H9 (cell line): ENCODE data around the gene DENND1A. TPM values are rescaled to one million over a fixed set of nuclear protein-coding genes. Genes with fewer than 3 reads are reported as not detected.
A peak's percentile ranks its signal among the peaks of the same experiment; 100 is the strongest.

Experiments used
- DNase-seq: peaks from one replicate; pipeline ENCODE4 v3.0.0-alpha.2; 2017
- H2AFZ ChIP-seq: one replicate; pipeline ENCODE4 v1.6.1; 2013; ENCODE audit warnings: mild to moderate bottlenecking, low read length, control low read depth, moderate library complexity
- H2AK5ac ChIP-seq: 2 replicates; pipeline ENCODE4 v1.6.1; 2013; ENCODE audit warnings: low read length, control low read depth, mixed read lengths; ENCODE audit not compliant: insufficient read length
- H2BK120ac ChIP-seq: one replicate; pipeline ENCODE4 v1.6.1; 2013; ENCODE audit warnings: low read depth, mild to moderate bottlenecking, low read length, control low read depth, inconsistent platforms; ENCODE audit not compliant: poor library complexity, severe bottlenecking
- H2BK12ac ChIP-seq: 2 replicates; pipeline ENCODE4 v1.6.1; 2013; ENCODE audit warnings: low read length, control low read depth, mixed read lengths, low read depth; ENCODE audit not compliant: insufficient read length
- H2BK15ac ChIP-seq: 2 replicates; pipeline ENCODE4 v1.6.1; 2013; ENCODE audit warnings: low read depth, low read length, control low read depth
- H2BK20ac ChIP-seq: one replicate; pipeline ENCODE4 v1.6.1; 2013; ENCODE audit warnings: low read depth, mild to moderate bottlenecking, low read length, control low read depth, inconsistent platforms; ENCODE audit not compliant: poor library complexity, severe bottlenecking
- H2BK5ac ChIP-seq: 2 replicates; pipeline ENCODE4 v1.6.1; 2013; ENCODE audit warnings: low read length, control low read depth, mixed read lengths; ENCODE audit not compliant: insufficient read length
- H3K14ac ChIP-seq: 2 replicates; pipeline ENCODE4 v1.6.1; 2013; ENCODE audit warnings: low read length, control low read depth; ENCODE audit not compliant: insufficient read depth
- H3K18ac ChIP-seq: 2 replicates; pipeline ENCODE4 v1.6.1; 2013; ENCODE audit warnings: low read depth, mild to moderate bottlenecking, mixed read lengths, low read length, control low read depth; ENCODE audit not compliant: insufficient read length
- H3K23ac ChIP-seq: 2 replicates; pipeline ENCODE4 v1.6.1; 2013; ENCODE audit warnings: low read length, control low read depth, mixed read lengths, low read depth; ENCODE audit not compliant: insufficient read length
- H3K23me2 ChIP-seq: 2 replicates; pipeline ENCODE4 v1.6.1; 2013; ENCODE audit warnings: low read depth, mild to moderate bottlenecking, mixed read lengths, low read length, control low read depth; ENCODE audit not compliant: insufficient read length, poor library complexity, severe bottlenecking
- H3K27ac ChIP-seq: 2 replicates; pipeline ENCODE4 v1.5.1; 2013; ENCODE audit warnings: low read length, control low read depth, mixed read lengths, low read depth; ENCODE audit not compliant: insufficient read length
- H3K27me3 ChIP-seq: 2 replicates; pipeline ENCODE4 v1.6.1; 2013; ENCODE audit warnings: low read length, control low read depth, inconsistent platforms; ENCODE audit not compliant: insufficient read depth
- H3K4ac ChIP-seq: 2 replicates; pipeline ENCODE4 v1.6.1; 2013; ENCODE audit warnings: low read depth, mild to moderate bottlenecking, control low read depth, inconsistent platforms, low read length, moderate library complexity
- H3K4me1 ChIP-seq: 2 replicates; pipeline ENCODE4 v1.6.1; 2013; ENCODE audit warnings: low read length, control low read depth, inconsistent platforms; ENCODE audit not compliant: insufficient read depth
- H3K4me2 ChIP-seq: 2 replicates; pipeline ENCODE4 v1.6.1; 2013; ENCODE audit warnings: low read length, control low read depth, mixed read lengths; ENCODE audit not compliant: insufficient read length, insufficient read depth
- H3K56ac ChIP-seq: 2 replicates; pipeline ENCODE4 v1.6.1; 2013; ENCODE audit warnings: low read depth, mild to moderate bottlenecking, mixed read lengths, low read length, control low read depth; ENCODE audit not compliant: insufficient read length
- H3K79me1 ChIP-seq: 2 replicates; pipeline ENCODE4 v1.6.1; 2013; ENCODE audit warnings: low read depth, mild to moderate bottlenecking, moderate library complexity, low read length, control low read depth, inconsistent platforms; ENCODE audit not compliant: insufficient read depth, poor library complexity, severe bottlenecking
- H3K79me2 ChIP-seq: 2 replicates; pipeline ENCODE4 v1.6.1; 2013; ENCODE audit warnings: low read length, control low read depth, inconsistent platforms; ENCODE audit not compliant: insufficient read depth
- H3K9ac ChIP-seq: 2 replicates; pipeline ENCODE4 v1.6.1; 2013; ENCODE audit warnings: low read length, control low read depth, mixed read lengths; ENCODE audit not compliant: insufficient read length; ENCODE audit errors: extremely low read depth
- H3K9me3 ChIP-seq: one replicate; pipeline ENCODE4 v1.6.1; 2013; ENCODE audit warnings: low read depth, low read length, inconsistent platforms; ENCODE audit not compliant: control insufficient read depth
- H3T11ph ChIP-seq: one replicate; pipeline ENCODE4 v1.6.1; 2013; ENCODE audit warnings: mild to moderate bottlenecking, low read length, control low read depth, inconsistent platforms
- H4K20me1 ChIP-seq: one replicate; pipeline ENCODE4 v1.6.1; 2013; ENCODE audit not compliant: control insufficient read depth, insufficient read length, insufficient read depth
- H4K5ac ChIP-seq: 2 replicates; pipeline ENCODE4 v1.6.1; 2013; ENCODE audit warnings: low read depth, mild to moderate bottlenecking, mixed read lengths, low read length, control low read depth; ENCODE audit not compliant: insufficient read length
- H4K8ac ChIP-seq: replicated peaks from 2 replicates; pipeline ENCODE4 v1.6.1; 2013; ENCODE audit warnings: low read length, control low read depth, mixed read lengths, low read depth; ENCODE audit not compliant: insufficient read length
- H4K91ac ChIP-seq: 2 replicates; pipeline ENCODE4 v1.6.1; 2013; ENCODE audit warnings: low read depth, mild to moderate bottlenecking, moderate library complexity, mixed read lengths, low read length, control low read depth; ENCODE audit not compliant: insufficient read length
- H3K27ac Mint-ChIP-seq, 3 experiments: 2 replicates in 2 of 3; 3 replicates in 1 of 3; pipeline ENCODE4 v1.8.0; 2020 to 2021; ENCODE audit warnings: mixed read lengths in 3 of 3, mild to moderate bottlenecking in 1 of 3, moderate library complexity in 1 of 3
- H3K27me3 Mint-ChIP-seq: 2 replicates; pipeline ENCODE4 v1.8.0; 2021; ENCODE audit warnings: low read depth, mild to moderate bottlenecking, moderate library complexity, mixed read lengths
- H3K36me3 Mint-ChIP-seq, 3 experiments: 2 replicates in 2 of 3; 3 replicates in 1 of 3; pipeline ENCODE4 v1.8.0; 2020 to 2021; ENCODE audit warnings: low read depth in 3 of 3, mixed read lengths in 3 of 3; ENCODE audit not compliant: insufficient read depth in 1 of 3
- H3K4me1 Mint-ChIP-seq, 2 experiments: 2 replicates each; pipeline ENCODE4 v1.8.0; 2020; ENCODE audit warnings: mixed read lengths in 2 of 2
- H3K4me3 Mint-ChIP-seq, 2 experiments: 2 replicates in 1 of 2; 3 replicates in 1 of 2; pipeline ENCODE4 v1.8.0; 2020 to 2021; ENCODE audit warnings: mild to moderate bottlenecking in 2 of 2, mixed read lengths in 2 of 2, moderate library complexity in 1 of 2
- H3K9me3 Mint-ChIP-seq, 2 experiments: 2 replicates in 1 of 2; 3 replicates in 1 of 2; pipeline ENCODE4 v1.8.0; 2020; ENCODE audit warnings: mild to moderate bottlenecking in 2 of 2, mixed read lengths in 2 of 2, moderate library complexity in 1 of 2
- WGBS: extraction: QIAGEN DNeasy Blood & Tissue Kit; methylation state at CpG from one replicate; pipeline ENCODE4 v1.1.7; 2013; ENCODE audit warnings: missing lambda C conversion rate, low lambda C conversion rate, mixed read lengths; ENCODE audit not compliant: insufficient read length; ENCODE audit errors: extremely low coverage; 5-methylcytosine and 5-hydroxymethylcytosine counted together
- total RNA-seq: library from RNA; stranded (reverse); gene quantifications from 2 replicates; pipeline ENCODE4 v1.2.1, GENCODE V29; 2021
- TF ChIP-seq, protein P1 (sequence below): fragments of 200-600 bp; sonication (generic); conservative IDR thresholded peaks from 3 replicates; pipeline ENCODE4 v1.8.0; 2021; ENCODE audit warnings: antibody characterized with exemption, mild to moderate bottlenecking

Gene DENND1A
- total RNA-seq, 1 experiment from 2014 or later, result 20.4 TPM

DNA sequence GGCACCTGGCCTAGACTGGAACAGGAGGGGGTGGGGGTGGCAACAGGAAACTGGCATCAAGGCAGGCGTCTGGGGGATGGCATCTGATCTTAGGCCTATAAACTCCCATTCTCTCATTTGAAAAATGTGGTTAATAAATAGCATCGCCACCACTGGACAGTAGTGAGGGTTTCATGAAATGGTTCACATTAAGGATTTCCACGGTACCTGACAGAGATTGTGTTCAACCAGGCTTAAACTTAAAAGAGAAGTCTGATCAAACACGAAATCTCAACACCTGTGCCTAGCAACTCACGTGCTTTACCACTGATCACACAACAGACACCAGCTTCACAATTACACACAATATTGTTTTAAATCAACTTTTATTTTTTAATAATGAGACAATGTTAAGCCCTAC is 3.0 kb downstream of the DENND1A start:
- H3K23me2 ChIP-seq, result peaks cover 10% of the 10 kb centered on the region
- no peak overlapping the region for H4K91ac ChIP-seq
- H3K56ac ChIP-seq, result no peak overlapping the region
- no peak overlapping the region for H2BK5ac ChIP-seq
- H3K27me3 Mint-ChIP-seq, result peaks cover 17% of the 10 kb centered on the region
- no peak overlapping the region for H3K9ac ChIP-seq
- no peak overlapping the region for H2BK120ac ChIP-seq
- peaks cover 3% of the 10 kb centered on the region for H3K79me1 ChIP-seq
- H4K5ac ChIP-seq, result no peak overlapping the region
- no peak overlapping the region for H3K14ac ChIP-seq
- no peak overlapping the region for H3T11ph ChIP-seq
- peaks cover 5% of the 10 kb centered on the region; the same call in 1 of the 2 replicates for H3K79me2 ChIP-seq
- H2AK5ac ChIP-seq, result no peak overlapping the region
- H4K8ac ChIP-seq, result no peak overlapping the region
- H3K36me3 Mint-ChIP-seq, result peaks cover 4 to 14% (median 14%) of the 10 kb centered on the region in 3 experiments
- no peaks in the 10 kb centered on the region for H3K27me3 ChIP-seq
- TF ChIP-seq, protein P1, sequence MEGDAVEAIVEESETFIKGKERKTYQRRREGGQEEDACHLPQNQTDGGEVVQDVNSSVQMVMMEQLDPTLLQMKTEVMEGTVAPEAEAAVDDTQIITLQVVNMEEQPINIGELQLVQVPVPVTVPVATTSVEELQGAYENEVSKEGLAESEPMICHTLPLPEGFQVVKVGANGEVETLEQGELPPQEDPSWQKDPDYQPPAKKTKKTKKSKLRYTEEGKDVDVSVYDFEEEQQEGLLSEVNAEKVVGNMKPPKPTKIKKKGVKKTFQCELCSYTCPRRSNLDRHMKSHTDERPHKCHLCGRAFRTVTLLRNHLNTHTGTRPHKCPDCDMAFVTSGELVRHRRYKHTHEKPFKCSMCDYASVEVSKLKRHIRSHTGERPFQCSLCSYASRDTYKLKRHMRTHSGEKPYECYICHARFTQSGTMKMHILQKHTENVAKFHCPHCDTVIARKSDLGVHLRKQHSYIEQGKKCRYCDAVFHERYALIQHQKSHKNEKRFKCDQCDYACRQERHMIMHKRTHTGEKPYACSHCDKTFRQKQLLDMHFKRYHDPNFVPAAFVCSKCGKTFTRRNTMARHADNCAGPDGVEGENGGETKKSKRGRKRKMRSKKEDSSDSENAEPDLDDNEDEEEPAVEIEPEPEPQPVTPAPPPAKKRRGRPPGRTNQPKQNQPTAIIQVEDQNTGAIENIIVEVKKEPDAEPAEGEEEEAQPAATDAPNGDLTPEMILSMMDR, result no peak
- H2BK12ac ChIP-seq, result no peak overlapping the region
- no peak for DNase-seq
- H4K20me1 ChIP-seq, result no peaks in the 10 kb centered on the region
- no peak overlapping the region for H2BK20ac ChIP-seq
- H3K9me3 Mint-ChIP-seq, result peaks cover 10 to 12% of the 10 kb centered on the region in 2 experiments
- no peak overlapping the region for H2BK15ac ChIP-seq
- H3K4ac ChIP-seq, result no peak overlapping the region
- no peak overlapping the region for H3K4me2 ChIP-seq
- H3K4me1 ChIP-seq, result peaks cover 20% of the 10 kb centered on the region
- peak overlapping the region in 1 of 3 experiments; percentile 16; a peak in 1 of 7 replicates for H3K27ac Mint-ChIP-seq
- no peaks in the 10 kb centered on the region for H3K9me3 ChIP-seq
- H3K18ac ChIP-seq, result no peak overlapping the region
- H3K27ac ChIP-seq, result no peak overlapping the region
- H3K4me3 Mint-ChIP-seq, result no peak overlapping the region
- H3K23ac ChIP-seq, result no peak overlapping the region
- peaks cover 58 to 60% of the 10 kb centered on the region in 2 experiments for H3K4me1 Mint-ChIP-seq
- H2AFZ ChIP-seq, result no peak overlapping the region
- no CpG with 5 or more reads among the region's 5 CpGs for WGBS
